Daoy (cell line): Measurements from ENCODE around the gene ACSL5. TPM values are rescaled to one million over a fixed set of nuclear protein-coding genes. Genes with fewer than 3 reads are reported as not detected.
A peak's percentile ranks its signal among the peaks of the same experiment; 100 is the strongest.
"Not testable (repeated sequence)": the region's sequence is repeated elsewhere in the genome, so short reads cannot be mapped to it uniquely, and the experiment has no call there.

Experiments
- DNase-seq: peaks from one replicate; pipeline ENCODE4 v3.0.0-alpha.2; 2015; ENCODE audit warnings: low read depth
- total RNA-seq: library from RNA; depleted of rRNA; stranded (reverse); fragments of >200 nt; shearing (Covaris generic); gene quantifications from 2 replicates; pipeline ENCODE4 v1.2.3, GENCODE V29; 2014

The ACSL5 gene
- total RNA-seq, 1 experiment from 2014 or later, result 18.3 TPM

- DNase-seq, result peak; percentile 67
Measured at GRCh38 chr10:112375721-112376395, 1.9 kb downstream of the ACSL5 start.

- peak; percentile 33 for DNase-seq
Measured at GRCh38 chr10:112376396-112376790, 2.5 kb downstream of the ACSL5 start.

- DNase-seq, result not testable (repeated sequence)
Measured at GRCh38 chr10:112377116-112377515, 3.2 kb downstream of the ACSL5 start.

- DNase-seq, result peak; percentile 65
Measured at GRCh38 chr10:112379635-112380296, 5.8 kb downstream of the ACSL5 start.

- no peak for DNase-seq
Measured at GRCh38 chr10:112382515-112383235, 8.8 kb downstream of the ACSL5 start.

GRCh38 chr10:112383325-112383724 lies 9.4 kb downstream of the ACSL5 start:
- DNase-seq, result peak; percentile 76

- no peak for DNase-seq
Measured at GRCh38 chr10:112384141-112384540, 10.2 kb downstream of the ACSL5 start.

- no peak for DNase-seq
Measured at GRCh38 chr10:112385201-112385600, 11.3 kb downstream of the ACSL5 start.

GRCh38 chr10:112388056-112388455 lies 14.1 kb downstream of the ACSL5 start:
- not testable (repeated sequence) for DNase-seq

GRCh38 chr10:112388548-112388947 lies 14.6 kb downstream of the ACSL5 start:
- no peak for DNase-seq

- DNase-seq, result peak; percentile 82
Measured at GRCh38 chr10:112389271-112389822, 15.4 kb downstream of the ACSL5 start.

- DNase-seq, result no peak
Measured at GRCh38 chr10:112390125-112390703, 16.3 kb downstream of the ACSL5 start.

- no peak for DNase-seq
Measured at GRCh38 chr10:112393341-112393740, 19.4 kb downstream of the ACSL5 start.

GRCh38 chr10:112393827-112394226 lies 19.9 kb downstream of the ACSL5 start:
- no peak for DNase-seq

- DNase-seq, result no peak
Measured at GRCh38 chr10:112394475-112394875, 20.6 kb downstream of the ACSL5 start.

- DNase-seq, result no peak
Measured at GRCh38 chr10:112395809-112396530, 22.1 kb downstream of the ACSL5 start.

GRCh38 chr10:112397592-112397991 lies 23.7 kb downstream of the ACSL5 start:
- no peak for DNase-seq

GRCh38 chr10:112402917-112403316 lies 29.0 kb downstream of the ACSL5 start:
- no peak for DNase-seq

- no peak for DNase-seq
Measured at GRCh38 chr10:112404617-112405016, 30.7 kb downstream of the ACSL5 start.

- not testable (repeated sequence) for DNase-seq
Measured at GRCh38 chr10:112406806-112407205, 32.9 kb downstream of the ACSL5 start.

- DNase-seq, result no peak
Measured at GRCh38 chr10:112407696-112408095, 33.8 kb downstream of the ACSL5 start.
